A549 (cell line): ENCODE data around the gene IL6ST. TPM values are rescaled to one million over a fixed set of nuclear protein-coding genes. Genes with fewer than 3 reads are reported as not detected.
A peak's percentile ranks its signal among the peaks of the same experiment; 100 is the strongest.

ENCODE experiments used
- ATAC-seq, 2 experiments: fragments of 200-7000 bp in 1 of 2; fragments of >200 bp in 1 of 2; cut with Nextera tagmentation in 1 of 2; cut with Tn5 transposase in 1 of 2; 3 replicates each; pipeline versions ENCODE4 v1.8.0 to v1.9.1; 2018 to 2020; ENCODE audit warnings: mild to moderate bottlenecking in 1 of 2, moderate library complexity in 1 of 2
- CTCF ChIA-PET: fragments of 300-600 bp; sonication (Branson Sonifier 250); formaldehyde crosslinking; extraction: SDS; loops from one replicate; lab custom pipeline; 2021; ENCODE audit warnings: antibody characterized with exemption, inconsistent platforms; lab: Yijun Ruan, JAX
- POLR2A ChIA-PET: fragments of 350-600 bp; formaldehyde crosslinking; extraction: SDS; loops from one replicate; lab custom pipeline; 2021; ENCODE audit warnings: antibody characterized with exemption, inconsistent platforms; lab: Yijun Ruan, JAX
- DNase-seq, 2 experiments: peaks; one replicate each; pipeline versions ENCODE4 v3.0.0 to v3.0.0-alpha.2; 2011 to 2016; ENCODE audit warnings: low read depth in 1 of 2, low spot score in 1 of 2
- FAIRE-seq: peaks from 2 replicates; lab custom pipeline; 2011; peaks lifted over from hg19 to GRCh38; lab: Jason Lieb, UNC
- H3K27ac ChIP-seq, 2 experiments: fragments of >200 bp; sonication (Bioruptor Twin); formaldehyde crosslinking; 3 replicates each; pipeline ENCODE4 v1.5.1; 2016 to 2017
- H3K4me1 ChIP-seq: fragments of >200 bp; sonication (Bioruptor Twin); formaldehyde crosslinking; 3 replicates; pipeline ENCODE4 v1.6.1; 2016
- H3K4me2 ChIP-seq: fragments of >200 bp; sonication (Bioruptor Twin); formaldehyde crosslinking; 3 replicates; pipeline ENCODE4 v1.6.1; 2016
- H3K4me3 ChIP-seq: fragments of >200 bp; sonication (Bioruptor Twin); formaldehyde crosslinking; 3 replicates; pipeline ENCODE4 v1.5.1; 2016
- H3K9me3 ChIP-seq: fragments of >200 bp; sonication (Bioruptor Twin); formaldehyde crosslinking; 3 replicates; pipeline ENCODE4 v1.6.1; 2016
- CHD2 ChIP-seq: fragments of 150-350 bp; IDR thresholded peaks from 2 replicates; pipeline ENCODE4 v1.6.1; 2014; ENCODE audit warnings: low read length; ENCODE audit not compliant: partially characterized antibody
- CHD4 ChIP-seq: fragments of 200-600 bp; sonication (generic); IDR thresholded peaks from 2 replicates; pipeline ENCODE4 v1.6.1; 2016; ENCODE audit warnings: antibody characterized with exemption, mild to moderate bottlenecking, borderline replicate concordance
- EHF ChIP-seq: fragments of 250-450 bp; sonication (Bioruptor Pico); IDR thresholded peaks from 2 replicates; pipeline ENCODE4 v1.5.0; 2020; ENCODE audit warnings: mild to moderate bottlenecking
- EHMT2 ChIP-seq: fragments of 200-600 bp; sonication (generic); IDR thresholded peaks from 2 replicates; pipeline ENCODE4 v1.6.1; 2016; ENCODE audit warnings: antibody characterized with exemption, low read depth, mild to moderate bottlenecking, moderate library complexity
- ESRRA ChIP-seq: fragments of 150-350 bp; IDR thresholded peaks from 2 replicates; pipeline ENCODE4 v1.6.1; 2014; ENCODE audit warnings: mild to moderate bottlenecking, low read length, borderline replicate concordance
- FOSB ChIP-seq: fragments of 250-450 bp; sonication (Bioruptor Pico); IDR thresholded peaks from 2 replicates; pipeline ENCODE4 v1.5.0; 2020; ENCODE audit warnings: mild to moderate bottlenecking, moderate library complexity
- FOXS1 ChIP-seq: fragments of 250-450 bp; sonication (Bioruptor Pico); IDR thresholded peaks from 2 replicates; pipeline ENCODE4 v1.5.0; 2020; ENCODE audit warnings: mild to moderate bottlenecking, moderate library complexity
- HDAC2 ChIP-seq: fragments of 200-600 bp; sonication (generic); IDR thresholded peaks from 2 replicates; pipeline ENCODE4 v1.6.1; 2016
- HEYL ChIP-seq: fragments of 250-450 bp; sonication (Bioruptor Pico); IDR thresholded peaks from 2 replicates; pipeline ENCODE4 v1.8.0; 2021; ENCODE audit warnings: mild to moderate bottlenecking, moderate library complexity
- MAFK ChIP-seq: fragments of 450-650 bp; IDR thresholded peaks from 2 replicates; pipeline ENCODE4 v1.6.1; 2014; ENCODE audit not compliant: partially characterized antibody
- MAZ ChIP-seq: fragments of 150-350 bp; IDR thresholded peaks from 2 replicates; pipeline ENCODE4 v1.6.1; 2014; ENCODE audit warnings: antibody characterized with exemption, low read depth, low read length, borderline replicate concordance
- MYC ChIP-seq: IDR thresholded peaks from 2 replicates; pipeline ENCODE4 v1.6.1; 2012; ENCODE audit warnings: mild to moderate bottlenecking, inconsistent platforms, low read length, improper control_type of control experiment, borderline replicate concordance
- NFE2L2 ChIP-seq: fragments of 150-350 bp; conservative IDR thresholded peaks from 2 replicates; pipeline ENCODE4 v1.6.1; 2014; ENCODE audit warnings: low read length
- NR3C1 ChIP-seq: fragments of >200 bp; sonication (Bioruptor Twin); formaldehyde crosslinking; IDR thresholded peaks from 3 replicates; pipeline ENCODE4 v1.6.1; 2017
- POLR2A ChIP-seq: IDR thresholded peaks from 2 replicates; pipeline ENCODE4 v1.6.1; 2012; ENCODE audit warnings: mild to moderate bottlenecking, low read length
- RAD21 ChIP-seq, 2 experiments: fragments of >200 bp in 1 of 2; sonication (Bioruptor Twin) in 1 of 2; formaldehyde crosslinking in 1 of 2; IDR thresholded peaks in 1 of 2; conservative IDR thresholded peaks in 1 of 2; 2 replicates in 1 of 2; 3 replicates in 1 of 2; pipeline ENCODE4 v1.6.1; 2012 to 2018; ENCODE audit warnings: inconsistent platforms in 1 of 2
- ZNF302 ChIP-seq: fragments of 250-450 bp; sonication (Bioruptor Pico); IDR thresholded peaks from 2 replicates; pipeline ENCODE4 v1.9.0; 2021; ENCODE audit warnings: inconsistent platforms, mild to moderate bottlenecking, moderate library complexity
- WGBS: methylation state at CpG from one replicate; pipeline ENCODE4 v1.1.6; 2017; ENCODE audit errors: missing lambda C conversion rate; 5-methylcytosine and 5-hydroxymethylcytosine counted together
- polyA plus RNA-seq, 4 experiments: library from polyadenylated mRNA; depleted of rRNA in 3 of 4; stranded (reverse); fragments of >200 nt; fragmentation: RNase III in 1 of 4; extraction: RNeasy Plus Mini Kit Qiagen cat#74134 plus additional on column Dnase treatment in 1 of 4; gene quantifications; 2 replicates in 3 of 4; 3 replicates in 1 of 4; pipeline ENCODE4 v1.2.3, GENCODE V29; 2011 to 2017
- TF ChIP-seq, protein P1 (sequence below): fragments of >200 bp; sonication (Bioruptor Twin); formaldehyde crosslinking; IDR thresholded peaks from 2 replicates; pipeline ENCODE4 v1.6.1; 2016
- TF ChIP-seq, protein P2 (sequence below): fragments of 250-450 bp; sonication (Bioruptor Pico); IDR thresholded peaks from 2 replicates; pipeline ENCODE4 v1.5.0; 2020; ENCODE audit warnings: low read depth, mild to moderate bottlenecking, moderate library complexity
- TF ChIP-seq, protein P3 (sequence below): fragments of 250-450 bp; sonication (Bioruptor Pico); IDR thresholded peaks from 2 replicates; pipeline ENCODE4 v1.5.0; 2021; ENCODE audit warnings: mild to moderate bottlenecking, moderate library complexity, borderline replicate concordance
- TF ChIP-seq, protein P4 (sequence below): fragments of >200 bp; sonication (Bioruptor Twin); formaldehyde crosslinking; IDR thresholded peaks from 3 replicates; pipeline ENCODE4 v1.6.1; 2016

The IL6ST gene
- polyA plus RNA-seq, 2 of the 4 experiments (the other 2 are of a cell fraction), result 46.2 to 183 TPM

DNA sequence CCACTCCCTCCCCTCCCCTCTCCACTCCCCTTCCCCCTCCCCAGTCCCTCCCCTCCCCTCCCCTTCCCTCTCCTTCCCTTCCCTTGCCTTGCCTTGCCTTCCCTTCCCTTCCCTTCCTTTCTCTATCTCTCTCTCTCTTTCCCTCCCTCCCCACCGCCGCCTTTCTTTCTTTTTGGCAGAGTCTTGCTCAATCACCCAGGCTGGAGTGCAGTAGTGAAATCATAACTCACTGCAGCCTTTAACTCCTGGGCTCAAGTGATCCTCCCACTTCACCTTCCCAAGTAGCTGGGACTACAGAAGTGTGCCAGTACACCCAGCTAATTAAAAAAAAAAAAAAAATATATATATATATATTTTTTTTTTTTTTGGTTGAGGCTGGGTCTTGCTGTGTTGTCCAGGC, 98.1 kb downstream of the IL6ST start:
- H3K4me3 ChIP-seq, result no peak overlapping the region
- ATAC-seq, result no peak
- FAIRE-seq, result no peak
- H3K4me2 ChIP-seq, result no peak overlapping the region
- H3K4me1 ChIP-seq, result peaks cover 11% of the 10 kb centered on the region
- POLR2A ChIA-PET, result no interaction called here
- DNase-seq, result no peak
- no peak overlapping the region for H3K27ac ChIP-seq
- WGBS, result 78% methylated on average over 2 of the region's 2 CpGs
- TF ChIP-seq FOXS1 (CRISPR knock-in tag) (no peak), CHD2 (no peak)
- TF ChIP-seq, all 56 proteins: peak for 0
- H3K9me3 ChIP-seq, result no peaks in the 10 kb centered on the region
- CTCF ChIA-PET, result interaction anchor here (1.4 kb wide), 1 partner anchor 24 kb away, joined by 5 read pairs; no protein-coding TSS in a partner anchor

DNA sequence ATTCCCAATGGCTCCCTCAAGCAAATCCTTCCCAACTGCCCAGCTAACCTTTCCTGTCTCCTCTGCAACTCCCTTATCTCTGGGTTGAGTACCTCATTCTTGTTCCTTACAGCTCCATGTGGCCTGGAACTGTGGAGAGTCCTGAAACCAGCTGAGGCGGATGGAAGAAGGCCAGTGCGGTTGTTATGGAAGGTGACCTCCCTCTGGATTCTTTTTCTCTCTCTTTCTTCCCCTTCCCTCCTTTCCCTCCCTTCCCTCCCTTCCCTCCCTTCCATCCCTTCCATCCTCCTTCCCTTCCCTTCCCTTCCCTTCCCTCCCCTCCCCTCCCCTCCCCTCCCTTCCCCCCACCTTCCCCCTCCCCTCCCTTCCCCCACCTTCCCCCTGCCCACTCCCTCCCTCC, 98.5 kb downstream of the IL6ST start:
- ChIA-PET CTCF (no interaction called here), POLR2A (no interaction called here)
- no peak for DNase-seq
- FAIRE-seq, result no peak
- Histone ChIP-seq H3K4me3 (no peak overlapping the region), H3K4me1 (peaks cover 11% of the 10 kb centered on the region), H3K27ac (0 out of 6 replicates have a peak overlapping the region, but pooled peaks of 1 of the 2 experiments have one; percentile 23), H3K9me3 (no peaks in the 10 kb centered on the region), H3K4me2 (no peak overlapping the region)
- 96% methylated on average over 2 of the region's 2 CpGs for whole genome bisulfite sequencing
- TF ChIP-seq CHD4, result no peak
- TF ChIP-seq, protein P1, sequence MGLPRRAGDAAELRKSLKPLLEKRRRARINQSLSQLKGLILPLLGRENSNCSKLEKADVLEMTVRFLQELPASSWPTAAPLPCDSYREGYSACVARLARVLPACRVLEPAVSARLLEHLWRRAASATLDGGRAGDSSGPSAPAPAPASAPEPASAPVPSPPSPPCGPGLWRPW, result no peak
- no peak for TF ChIP-seq RAD21 (conservative IDR thresholded peaks at IDR 0.05 in 1 of 2, IDR thresholded peaks at IDR 0.05 in 1 of 2)
- no peak for TF ChIP-seq ZNF302
- TF ChIP-seq NR3C1, result no peak
- no peak for TF ChIP-seq ESRRA
- TF ChIP-seq CHD2, result no peak
- TF ChIP-seq POLR2A, result no peak
- TF ChIP-seq EHF (CRISPR knock-in tag), result no peak
- TF ChIP-seq, protein P2, sequence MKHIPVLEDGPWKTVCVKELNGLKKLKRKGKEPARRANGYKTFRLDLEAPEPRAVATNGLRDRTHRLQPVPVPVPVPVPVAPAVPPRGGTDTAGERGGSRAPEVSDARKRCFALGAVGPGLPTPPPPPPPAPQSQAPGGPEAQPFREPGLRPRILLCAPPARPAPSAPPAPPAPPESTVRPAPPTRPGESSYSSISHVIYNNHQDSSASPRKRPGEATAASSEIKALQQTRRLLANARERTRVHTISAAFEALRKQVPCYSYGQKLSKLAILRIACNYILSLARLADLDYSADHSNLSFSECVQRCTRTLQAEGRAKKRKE (CRISPR knock-in tag), result no peak
- TF ChIP-seq FOSB (CRISPR knock-in tag), result no peak
- no peak for TF ChIP-seq HDAC2
- TF ChIP-seq MAZ, result no peak
- TF ChIP-seq EHMT2, result no peak
- TF ChIP-seq MAFK, result no peak
- no peak for TF ChIP-seq MYC
- TF ChIP-seq, protein P3, sequence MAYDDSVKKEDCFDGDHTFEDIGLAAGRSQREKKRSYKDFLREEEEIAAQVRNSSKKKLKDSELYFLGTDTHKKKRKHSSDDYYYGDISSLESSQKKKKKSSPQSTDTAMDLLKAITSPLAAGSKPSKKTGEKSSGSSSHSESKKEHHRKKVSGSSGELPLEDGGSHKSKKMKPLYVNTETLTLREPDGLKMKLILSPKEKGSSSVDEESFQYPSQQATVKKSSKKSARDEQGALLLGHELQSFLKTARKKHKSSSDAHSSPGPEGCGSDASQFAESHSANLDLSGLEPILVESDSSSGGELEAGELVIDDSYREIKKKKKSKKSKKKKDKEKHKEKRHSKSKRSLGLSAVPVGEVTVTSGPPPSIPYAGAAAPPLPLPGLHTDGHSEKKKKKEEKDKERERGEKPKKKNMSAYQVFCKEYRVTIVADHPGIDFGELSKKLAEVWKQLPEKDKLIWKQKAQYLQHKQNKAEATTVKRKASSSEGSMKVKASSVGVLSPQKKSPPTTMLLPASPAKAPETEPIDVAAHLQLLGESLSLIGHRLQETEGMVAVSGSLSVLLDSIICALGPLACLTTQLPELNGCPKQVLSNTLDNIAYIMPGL (CRISPR knock-in tag), result no peak
- TF ChIP-seq NFE2L2, result no peak
- TF ChIP-seq FOXS1 (CRISPR knock-in tag), result no peak
- ATAC-seq, result no peak

DNA sequence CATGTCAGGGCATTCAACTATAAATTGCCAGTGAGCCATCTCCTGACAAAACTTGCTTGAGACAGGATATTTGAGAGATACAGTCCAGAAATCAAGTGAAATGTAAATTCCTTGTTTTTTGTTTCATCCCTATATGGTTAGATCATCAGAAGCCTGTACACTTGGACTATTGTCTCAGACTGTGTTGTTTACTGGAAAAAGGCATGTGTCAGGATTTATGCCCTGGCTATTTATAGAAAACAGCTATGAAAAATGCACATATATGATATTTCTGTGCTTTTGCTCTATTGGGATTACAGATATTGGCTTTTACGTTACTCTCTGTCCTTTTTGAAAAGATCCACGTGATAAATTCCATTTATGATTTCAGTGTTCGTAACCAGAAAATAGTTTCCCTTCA, 99.4 kb downstream of the IL6ST start:
- ChIA-PET CTCF (no interaction called here), POLR2A (no interaction called here)
- FAIRE-seq (no peak), ATAC-seq (no peak), DNase-seq (no peak)
- WGBS, result 95% methylated on average over 3 of the region's 3 CpGs
- Histone ChIP-seq H3K4me1 (peaks cover 11% of the 10 kb centered on the region), H3K27ac (no peak overlapping the region), H3K4me2 (no peak overlapping the region), H3K4me3 (no peak overlapping the region), H3K9me3 (no peaks in the 10 kb centered on the region)
- TF ChIP-seq HEYL (CRISPR knock-in tag) (no peak), ZNF302 (no peak)
- TF ChIP-seq, protein P4, sequence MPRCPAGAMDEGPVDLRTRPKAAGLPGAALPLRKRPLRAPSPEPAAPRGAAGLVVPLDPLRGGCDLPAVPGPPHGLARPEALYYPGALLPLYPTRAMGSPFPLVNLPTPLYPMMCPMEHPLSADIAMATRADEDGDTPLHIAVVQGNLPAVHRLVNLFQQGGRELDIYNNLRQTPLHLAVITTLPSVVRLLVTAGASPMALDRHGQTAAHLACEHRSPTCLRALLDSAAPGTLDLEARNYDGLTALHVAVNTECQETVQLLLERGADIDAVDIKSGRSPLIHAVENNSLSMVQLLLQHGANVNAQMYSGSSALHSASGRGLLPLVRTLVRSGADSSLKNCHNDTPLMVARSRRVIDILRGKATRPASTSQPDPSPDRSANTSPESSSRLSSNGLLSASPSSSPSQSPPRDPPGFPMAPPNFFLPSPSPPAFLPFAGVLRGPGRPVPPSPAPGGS, result no peak
- TF ChIP-seq, protein P3 (CRISPR knock-in tag), result no peak
